IMR-90 (cell line): ENCODE data around the gene NPDC1. TPM values are rescaled to one million over a fixed set of nuclear protein-coding genes. Genes with fewer than 3 reads are reported as not detected.

Experiments
- ATAC-seq: fragments of 200-7000 bp; cut with Tn5 transposase; 2 replicates; pipeline ENCODE4 v1.9.1; 2020; ENCODE audit warnings: low read depth, mild to moderate bottlenecking, moderate library complexity
- BruUV-seq: library from RNA; stranded (reverse); fragments of 400-500 nt; replicated peaks from 2 replicates; lab custom pipeline; 2021; lab: Mats Ljungman, UMichigan
- CTCF ChIA-PET: fragments of 300-600 bp; formaldehyde crosslinking; extraction: SDS; loops from one replicate; lab custom pipeline; 2021; ENCODE audit warnings: antibody characterized with exemption; lab: Yijun Ruan, JAX
- POLR2A ChIA-PET: fragments of 300-600 bp; sonication (Branson Sonifier 250); formaldehyde crosslinking; loops from one replicate; lab custom pipeline; 2022; ENCODE audit warnings: antibody characterized with exemption; ENCODE audit not compliant: unreplicated experiment; lab: Charles Lee
- DNase-seq: peaks from one replicate; pipeline ENCODE4 v3.0.0; 2013
- H2AFZ ChIP-seq: replicated peaks from 2 replicates; pipeline ENCODE3; 2013; ENCODE audit warnings: low read length, mild to moderate bottlenecking; ENCODE audit not compliant: poor library complexity
- H2AK5ac ChIP-seq: 2 replicates; pipeline ENCODE4 v1.6.1; 2013; ENCODE audit warnings: low read depth, low read length, inconsistent platforms
- H2AK9ac ChIP-seq: replicated peaks from 2 replicates; pipeline ENCODE3; 2013; ENCODE audit warnings: mild to moderate bottlenecking, low read depth, low read length, moderate library complexity; ENCODE audit not compliant: poor library complexity
- H2BK120ac ChIP-seq: 2 replicates; pipeline ENCODE4 v1.6.1; 2013; ENCODE audit warnings: low read depth, low read length, inconsistent platforms
- H2BK15ac ChIP-seq: 3 replicates; pipeline ENCODE4 v1.6.1; 2013; ENCODE audit warnings: low read depth, low read length, inconsistent platforms
- H2BK20ac ChIP-seq: 2 replicates; pipeline ENCODE4 v1.6.1; 2013; ENCODE audit warnings: low read depth, mild to moderate bottlenecking, inconsistent platforms, low read length, moderate library complexity
- H2BK5ac ChIP-seq: 2 replicates; pipeline ENCODE4 v1.6.1; 2013; ENCODE audit warnings: mild to moderate bottlenecking, low read depth, low read length, inconsistent platforms; ENCODE audit not compliant: poor library complexity, severe bottlenecking
- H3K14ac ChIP-seq: replicated peaks from 2 replicates; pipeline ENCODE4 v1.6.1; 2013; ENCODE audit warnings: low read depth, low read length, inconsistent platforms
- H3K18ac ChIP-seq: 2 replicates; pipeline ENCODE4 v1.6.1; 2013; ENCODE audit warnings: low read depth, low read length, control low read depth
- H3K23ac ChIP-seq: 2 replicates; pipeline ENCODE4 v1.6.1; 2013; ENCODE audit warnings: low read depth, low read length, inconsistent platforms
- H3K27ac ChIP-seq: 2 replicates; pipeline ENCODE4 v1.5.1; 2013; ENCODE audit warnings: mild to moderate bottlenecking, control low read depth, low read length; ENCODE audit not compliant: insufficient read depth
- H3K27me3 ChIP-seq: 2 replicates; pipeline ENCODE4 v1.6.1; 2013; ENCODE audit warnings: low read length; ENCODE audit not compliant: control insufficient read depth, insufficient read depth
- H3K36me3 ChIP-seq: 2 replicates; pipeline ENCODE4 v1.6.1; 2013; ENCODE audit warnings: low read length, mixed read lengths; ENCODE audit not compliant: control insufficient read depth, insufficient read depth
- H3K4ac ChIP-seq: 2 replicates; pipeline ENCODE4 v1.6.1; 2013; ENCODE audit warnings: low read depth, low read length, inconsistent platforms
- H3K4me1 ChIP-seq: 2 replicates; pipeline ENCODE4 v1.6.1; 2013; ENCODE audit warnings: low read length, mixed read lengths; ENCODE audit not compliant: control insufficient read depth, insufficient read depth
- H3K4me2 ChIP-seq: 2 replicates; pipeline ENCODE4 v1.6.1; 2013; ENCODE audit warnings: low read depth, mild to moderate bottlenecking, control low read depth, low read length, moderate library complexity
- H3K4me3 ChIP-seq: 2 replicates; pipeline ENCODE4 v1.5.1; 2013; ENCODE audit warnings: low read depth, mild to moderate bottlenecking, control low read depth, low read length, moderate library complexity; ENCODE audit not compliant: insufficient read depth
- H3K56ac ChIP-seq: 2 replicates; pipeline ENCODE4 v1.6.1; 2013; ENCODE audit warnings: low read length, inconsistent platforms; ENCODE audit not compliant: insufficient read depth; ENCODE audit errors: extremely low read depth
- H3K79me1 ChIP-seq, 2 experiments: 2 replicates each; pipeline ENCODE4 v1.6.1; 2013; ENCODE audit warnings: low read length in 2 of 2, inconsistent platforms in 1 of 2, low read depth in 1 of 2
- H3K9ac ChIP-seq: 2 replicates; pipeline ENCODE4 v1.6.1; 2013; ENCODE audit warnings: low read depth, low read length, control low read depth
- H3K9me1 ChIP-seq: 2 replicates; pipeline ENCODE4 v1.6.1; 2013; ENCODE audit warnings: low read length, inconsistent platforms; ENCODE audit not compliant: insufficient read depth
- H3K9me3 ChIP-seq: 2 replicates; pipeline ENCODE4 v1.6.1; 2013; ENCODE audit warnings: low read length; ENCODE audit not compliant: control insufficient read depth, insufficient read depth
- H4K20me1 ChIP-seq: 2 replicates; pipeline ENCODE4 v1.6.1; 2013; ENCODE audit warnings: low read length, inconsistent platforms; ENCODE audit not compliant: insufficient read depth
- H4K5ac ChIP-seq: 2 replicates; pipeline ENCODE4 v1.6.1; 2013; ENCODE audit warnings: mild to moderate bottlenecking, low read depth, low read length, control low read depth
- H4K8ac ChIP-seq, 2 experiments: 2 replicates each; pipeline ENCODE4 v1.6.1; 2013; ENCODE audit warnings: low read depth in 2 of 2, low read length in 2 of 2, control low read depth in 1 of 2, inconsistent platforms in 1 of 2
- H4K91ac ChIP-seq: 2 replicates; pipeline ENCODE4 v1.6.1; 2013; ENCODE audit warnings: low read depth, low read length, inconsistent platforms; ENCODE audit not compliant: insufficient read depth
- BHLHE40 ChIP-seq: fragments of 150-350 bp; IDR thresholded peaks from 2 replicates; pipeline ENCODE4 v1.6.1; 2016; ENCODE audit warnings: mild to moderate bottlenecking, low read depth, low read length
- ELK1 ChIP-seq: fragments of 150-350 bp; IDR thresholded peaks from 2 replicates; pipeline ENCODE4 v1.6.1; 2016; ENCODE audit warnings: low read depth, mild to moderate bottlenecking, low read length, moderate library complexity, borderline replicate concordance
- FOS ChIP-seq: fragments of 150-350 bp; IDR thresholded peaks from 2 replicates; pipeline ENCODE4 v1.6.1; 2016; ENCODE audit warnings: low read depth, low read length
- MAFK ChIP-seq: IDR thresholded peaks from 2 replicates; pipeline ENCODE4 v1.6.1; 2012; ENCODE audit warnings: low read depth, low read length, improper control_type of control experiment
- MAZ ChIP-seq: IDR thresholded peaks from 2 replicates; pipeline ENCODE4 v1.6.1; 2012; ENCODE audit warnings: low read depth, mild to moderate bottlenecking, low read length, improper control_type of control experiment, moderate library complexity, borderline replicate concordance
- RFX5 ChIP-seq: IDR thresholded peaks from 2 replicates; pipeline ENCODE4 v1.8.0; 2012; ENCODE audit warnings: low read depth, mild to moderate bottlenecking, low read length, moderate library complexity
- WGBS, 2 experiments: methylation state at CpG; one replicate each; pipeline versions ENCODE4 v1.1.5 to v1.1.7; 2013; ENCODE audit warnings: missing lambda C conversion rate in 2 of 2; ENCODE audit not compliant: insufficient read length in 1 of 2; ENCODE audit errors: extremely low coverage in 2 of 2; 5-methylcytosine and 5-hydroxymethylcytosine counted together
- dilution Hi-C: fragments of 300-500 bp; cut with HindIII; formaldehyde crosslinking; loops from one replicate; pipeline ENCODE4 v1.14.3; 2018; ENCODE audit warnings: low sequenced_read_pairs; ENCODE audit not compliant: unreplicated experiment
- in situ Hi-C: fragments of 300-500 bp; cut with MboI; formaldehyde crosslinking; loops from 3 replicates; pipeline ENCODE4 v1.14.3; 2019; ENCODE audit warnings: low sequenced_read_pairs, inconsistent platforms, mixed read lengths
- intact Hi-C: fragments of 100-400 bp; cut with micrococcal nuclease; formaldehyde crosslinking; loops from 2 replicates; pipeline ENCODE4 v1.10.0; 2022
- polyA plus RNA-seq, 3 experiments: library from polyadenylated mRNA; depleted of rRNA; stranded (reverse); fragments of >200 nt; gene quantifications; 2 replicates each; pipeline ENCODE4 v1.2.3, GENCODE V29; 2012; ENCODE audit warnings: low replicate concordance in 1 of 3
- total RNA-seq: library from RNA; depleted of rRNA; stranded (reverse); fragments of >200 nt; gene quantifications from 2 replicates; pipeline ENCODE4 v1.2.3, GENCODE V29; 2012

The NPDC1 gene
- total and polyA plus RNA-seq, 2 of the 4 experiments (the other 2 are of a cell fraction): 2.7 to 58.1 TPM

GRCh38 chr9:137077758-137078693, 32.0 kb upstream of the NPDC1 start:
- Histone ChIP-seq H4K91ac (peak overlapping the region; percentile 4), H3K4me2 (peak overlapping the region; percentile 89), H2BK15ac (no peak overlapping the region), H3K79me1 (peaks cover 8 to 34% of the 10 kb centered on the region in 2 experiments), H3K27me3 (no peaks in the 10 kb centered on the region), H3K18ac (no peak overlapping the region; the same call in 1 of the 2 replicates), H4K8ac (peak overlapping the region; percentile 41 to 67; a peak in 2 of 4 replicates), H3K56ac (peak overlapping the region; percentile 41), H3K9me1 (no peaks in the 10 kb centered on the region), H3K36me3 (peaks cover 24% of the 10 kb centered on the region; the same call in 1 of the 2 replicates), H3K9ac (peak overlapping the region; percentile 40), H3K23ac (peak overlapping the region; percentile 65), H2BK120ac (peak overlapping the region; percentile 40; the same call in 1 of the 2 replicates), H4K5ac (no peak overlapping the region), H2BK5ac (peak overlapping the region; percentile 24), H2AK5ac (peak overlapping the region; percentile 20), H4K20me1 (peaks cover 10% of the 10 kb centered on the region), H2AK9ac (peak overlapping the region; percentile 96), H3K9me3 (no peaks in the 10 kb centered on the region), H3K4me1 (peaks cover 4% of the 10 kb centered on the region), H3K4ac (peak overlapping the region; percentile 84), H2AFZ (peak overlapping the region; percentile 94), H3K14ac (peak overlapping the region; percentile 71), H2BK20ac (no peak overlapping the region), H3K4me3 (peak overlapping the region; percentile 99), H3K27ac (peak overlapping the region; percentile 13; the same call in 1 of the 2 replicates)
- in situ Hi-C loops: no loop called here
- dilution Hi-C loops: no loop called here
- CTCF ChIA-PET: interaction anchor here (1.5 kb wide), 1 partner anchor 31 kb away, joined by 5 read pairs; no protein-coding TSS in a partner anchor
- POLR2A ChIA-PET: no interaction called here
- peak; percentile 13 for ATAC-seq
- no peak for DNase-seq
- TF ChIP-seq BHLHE40 (no peak), FOS (no peak), MAZ (no peak), ELK1 (no peak), MAFK (no peak), RFX5 (no peak)
- 22% methylated on average over 37 of the region's 76 CpGs; no CpG with 5 or more reads in 1 of the 2 experiments for WGBS, 2 experiments
- no TSS peak for BruUV-seq
- intact Hi-C loops: no loop called here
